ENCODE data around the gene GAB1. TPM values are rescaled to one million over a fixed set of nuclear protein-coding genes. Genes with fewer than 3 reads are reported as not detected.
A peak's percentile ranks its signal among the peaks of the same experiment; 100 is the strongest.
"Not testable (repeated sequence)": the region's sequence is repeated elsewhere in the genome, so short reads cannot be mapped to it uniquely, and the experiment has no call there.

GAB1 gene
- total and polyA plus RNA-seq, 4 donors, result 6.4 to 138 (median 22.6) TPM

GRCh38 chr4:143347484-143348111 is 10.9 kb downstream of the GAB1 start:
- Histone ChIP-seq H3K27me3 (ENCODE audit: control insufficient read depth in 3 of 3, insufficient read depth in 3 of 3, low read length in 2 of 3) (no peaks in the 10 kb centered on the region), H3K9me3 (ENCODE audit: control insufficient read depth in 4 of 4, insufficient read depth in 3 of 4, low read length in 3 of 4) (no peaks in the 10 kb centered on the region), H3K9ac (ENCODE audit: insufficient read depth in 1 of 2, low read length in 2 of 2) (no peak overlapping the region), H3K27ac (ENCODE audit: low read depth in 1 of 2, low read length in 1 of 2) (no peak overlapping the region), H3K36me3 (ENCODE audit: control insufficient read depth in 4 of 4, insufficient read depth in 4 of 4, low read length in 4 of 4) (no peaks in the 10 kb centered on the region), H3K4me3 (no peak overlapping the region), H3K4me1 (ENCODE audit: control insufficient read depth in 5 of 5, insufficient read depth in 5 of 5, low read length in 5 of 5) (peaks cover 13 to 58% (median 38%) of the 10 kb centered on the region in 5 donors)
- DNase-seq (peak in 2 of 3 donors; percentile 66 to 74), ATAC-seq (ENCODE audit: insufficient read depth, low FRiP score) (no peak)
- 76% methylated on average over 2 of the region's 2 CpGs for WGBS, 2 donors
- TF ChIP-seq, protein P1, sequence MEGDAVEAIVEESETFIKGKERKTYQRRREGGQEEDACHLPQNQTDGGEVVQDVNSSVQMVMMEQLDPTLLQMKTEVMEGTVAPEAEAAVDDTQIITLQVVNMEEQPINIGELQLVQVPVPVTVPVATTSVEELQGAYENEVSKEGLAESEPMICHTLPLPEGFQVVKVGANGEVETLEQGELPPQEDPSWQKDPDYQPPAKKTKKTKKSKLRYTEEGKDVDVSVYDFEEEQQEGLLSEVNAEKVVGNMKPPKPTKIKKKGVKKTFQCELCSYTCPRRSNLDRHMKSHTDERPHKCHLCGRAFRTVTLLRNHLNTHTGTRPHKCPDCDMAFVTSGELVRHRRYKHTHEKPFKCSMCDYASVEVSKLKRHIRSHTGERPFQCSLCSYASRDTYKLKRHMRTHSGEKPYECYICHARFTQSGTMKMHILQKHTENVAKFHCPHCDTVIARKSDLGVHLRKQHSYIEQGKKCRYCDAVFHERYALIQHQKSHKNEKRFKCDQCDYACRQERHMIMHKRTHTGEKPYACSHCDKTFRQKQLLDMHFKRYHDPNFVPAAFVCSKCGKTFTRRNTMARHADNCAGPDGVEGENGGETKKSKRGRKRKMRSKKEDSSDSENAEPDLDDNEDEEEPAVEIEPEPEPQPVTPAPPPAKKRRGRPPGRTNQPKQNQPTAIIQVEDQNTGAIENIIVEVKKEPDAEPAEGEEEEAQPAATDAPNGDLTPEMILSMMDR (IDR thresholded peaks at IDR 0.05; ENCODE audit: control extremely low read depth, extremely low read depth), result no peak

GRCh38 chr4:143348233-143349077 is 11.8 kb downstream of the GAB1 start:
- Histone ChIP-seq H3K27ac (ENCODE audit: low read depth in 1 of 2, low read length in 1 of 2) (no peak overlapping the region), H3K9me3 (ENCODE audit: control insufficient read depth in 4 of 4, insufficient read depth in 3 of 4, low read length in 3 of 4) (no peaks in the 10 kb centered on the region), H3K4me3 (no peak overlapping the region), H3K4me1 (ENCODE audit: control insufficient read depth in 5 of 5, insufficient read depth in 5 of 5, low read length in 5 of 5) (peaks cover 11 to 60% (median 39%) of the 10 kb centered on the region in 5 donors), H3K9ac (ENCODE audit: insufficient read depth in 1 of 2, low read length in 2 of 2) (no peak overlapping the region), H3K27me3 (ENCODE audit: control insufficient read depth in 3 of 3, insufficient read depth in 3 of 3, low read length in 2 of 3) (no peaks in the 10 kb centered on the region), H3K36me3 (ENCODE audit: control insufficient read depth in 4 of 4, insufficient read depth in 4 of 4, low read length in 4 of 4) (no peaks in the 10 kb centered on the region)
- peak in 2 of 3 donors; percentile 57 to 62 for DNase-seq
- WGBS, 2 donors, result 56 to 69% methylated on average over 7 of the region's 7 CpGs
- no peak for ATAC-seq (ENCODE audit: insufficient read depth, low FRiP score)
- TF ChIP-seq, protein P1 (IDR thresholded peaks at IDR 0.05; ENCODE audit: control extremely low read depth, extremely low read depth), result no peak

- not testable (repeated sequence) for H3K9ac ChIP-seq (ENCODE audit: insufficient read depth in 1 of 2, low read length in 2 of 2); DNase-seq; H3K27me3 ChIP-seq (ENCODE audit: control insufficient read depth in 3 of 3, insufficient read depth in 3 of 3, low read length in 2 of 3); ATAC-seq (ENCODE audit: insufficient read depth, low FRiP score); H3K4me3 ChIP-seq; H3K36me3 ChIP-seq (ENCODE audit: control insufficient read depth in 4 of 4, insufficient read depth in 4 of 4, low read length in 4 of 4); H3K9me3 ChIP-seq (ENCODE audit: control insufficient read depth in 4 of 4, insufficient read depth in 3 of 4, low read length in 3 of 4)
- H3K27ac ChIP-seq (ENCODE audit: low read depth in 1 of 2, low read length in 1 of 2), result peak overlapping the region in 1 of 2 donors; percentile 60
- peaks cover 9 to 48% (median 28%) of the 10 kb centered on the region in 5 donors for H3K4me1 ChIP-seq (ENCODE audit: control insufficient read depth in 5 of 5, insufficient read depth in 5 of 5, low read length in 5 of 5)
- 97% methylated on average over 25 of the region's 25 CpGs for WGBS, 2 donors
Measured at GRCh38 chr4:143349858-143350527, 13.3 kb downstream of the GAB1 start.

Measured in lung (tissue), 12 donors.